ENCODE results near the gene GNAQ. TPM values are rescaled to one million over a fixed set of nuclear protein-coding genes. Genes with fewer than 3 reads are reported as not detected.

Gene GNAQ
- total RNA-seq, 1 donor from 2014 or later: 97.5 TPM

DNA sequence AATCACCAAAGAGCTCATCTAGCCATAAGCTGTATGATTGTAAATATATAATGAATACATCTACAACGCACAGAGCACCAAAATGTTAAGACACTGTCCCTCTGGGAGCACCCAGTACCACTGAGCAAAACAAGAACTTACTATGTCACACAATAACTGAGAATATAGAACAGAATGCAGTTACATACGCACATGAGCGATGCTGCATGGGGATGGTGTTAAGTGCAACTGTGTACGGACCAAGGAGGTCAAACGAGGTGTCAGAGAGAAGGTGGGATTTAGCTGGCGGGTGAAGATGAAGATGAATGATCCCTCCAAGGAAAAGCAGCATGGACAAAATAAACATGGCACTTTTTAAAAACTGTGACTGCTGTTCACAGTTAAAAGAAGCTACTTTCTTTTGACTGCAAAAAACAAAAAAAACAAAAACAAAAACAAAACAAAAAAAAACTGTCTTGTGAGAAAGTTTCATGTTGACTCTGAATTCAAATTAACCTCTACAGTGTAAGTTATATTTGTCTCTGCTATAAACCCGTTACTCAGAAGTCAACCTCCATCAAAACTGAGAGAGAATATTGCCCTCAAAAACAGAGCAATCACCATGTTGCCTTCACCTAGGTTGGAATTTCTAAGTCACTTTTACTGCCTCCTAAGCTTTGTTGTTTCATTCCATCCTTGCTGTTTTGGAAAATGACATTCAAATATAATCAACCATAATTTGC is 213.9 kb downstream of the GNAQ start:
- ATAC-seq (no peak), DNase-seq (ENCODE audit: low spot score) (no peak)
- intact Hi-C loops (cut with DNase I): no loop called here

DNA sequence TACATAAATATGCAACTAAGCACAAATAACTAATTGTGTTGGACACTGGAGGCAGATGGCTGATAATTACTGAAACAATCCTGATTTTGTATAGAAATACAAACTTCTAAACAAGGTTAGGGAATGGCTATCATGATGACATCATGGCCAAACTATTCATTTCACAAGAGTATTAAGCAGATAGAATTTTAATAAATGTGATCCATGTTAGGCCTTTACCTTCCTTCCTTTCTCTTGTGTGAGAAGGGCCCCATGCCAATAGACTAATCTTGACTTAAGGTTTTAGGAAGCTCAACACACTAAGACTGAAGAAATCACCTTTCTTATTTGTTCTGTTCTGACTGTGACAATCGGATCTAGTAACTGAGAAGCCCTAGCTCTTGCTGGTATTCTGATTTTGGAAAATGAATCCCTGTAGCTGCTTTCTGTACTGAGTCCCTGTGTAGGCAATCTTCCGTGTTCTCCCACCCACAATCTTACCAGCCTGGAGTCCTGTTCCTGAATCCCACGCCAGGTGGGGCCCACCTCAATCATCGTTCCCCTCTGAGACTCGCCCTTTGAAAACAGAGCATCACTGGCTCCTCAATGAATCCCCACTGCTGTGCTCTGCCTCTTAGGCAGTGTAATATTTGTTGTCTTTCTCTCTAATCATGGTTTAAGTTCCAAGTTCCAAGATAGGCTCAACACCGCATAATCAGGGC is 214.8 kb downstream of the GNAQ start:
- DNase-seq (ENCODE audit: low spot score): no peak
- ATAC-seq: no peak
- intact Hi-C loops (cut with DNase I): no loop called here

DNA sequence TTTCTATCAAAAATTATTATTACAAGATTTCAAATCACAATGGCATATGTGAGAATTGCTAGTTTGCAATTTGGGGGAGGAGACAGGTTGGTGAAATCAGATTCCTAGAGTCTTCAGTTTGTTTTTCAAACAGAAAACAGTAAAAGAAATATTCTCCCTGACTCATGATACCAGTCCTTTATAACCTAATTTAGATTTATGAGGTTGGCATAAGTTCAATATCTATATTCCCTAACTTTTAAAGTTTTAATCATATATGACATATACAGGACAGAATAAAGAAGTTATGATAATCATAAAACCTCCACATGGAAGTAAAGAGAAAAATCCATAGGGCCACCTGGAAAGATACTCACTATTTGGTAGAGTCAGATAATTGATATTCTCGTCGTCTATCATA is 216.4 kb downstream of the GNAQ start:
- intact Hi-C loops (cut with DNase I): no loop called here
- DNase-seq (ENCODE audit: low spot score) (no peak), ATAC-seq (no peak)

DNA sequence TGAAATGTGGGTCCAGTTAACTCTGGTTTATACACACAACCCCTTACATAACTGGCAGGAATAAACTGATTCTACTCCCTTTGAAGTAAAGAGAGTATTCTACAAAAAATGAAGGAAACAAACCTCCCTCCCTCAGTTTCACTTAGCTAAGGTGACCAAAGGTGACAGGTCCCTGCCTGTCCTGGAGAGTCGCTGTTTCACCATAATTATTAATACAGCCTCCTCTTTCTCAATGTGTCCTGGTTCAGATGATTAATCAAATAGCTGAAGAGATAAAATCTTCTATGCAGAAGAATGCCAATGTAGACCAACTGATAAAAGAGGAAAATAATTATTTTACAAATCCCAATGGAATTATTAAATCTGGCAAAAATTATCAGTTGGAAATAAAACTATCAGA is 219.8 kb downstream of the GNAQ start:
- intact Hi-C loops (cut with DNase I): no loop called here
- DNase-seq (ENCODE audit: low spot score): no peak
- no peak for ATAC-seq

DNA sequence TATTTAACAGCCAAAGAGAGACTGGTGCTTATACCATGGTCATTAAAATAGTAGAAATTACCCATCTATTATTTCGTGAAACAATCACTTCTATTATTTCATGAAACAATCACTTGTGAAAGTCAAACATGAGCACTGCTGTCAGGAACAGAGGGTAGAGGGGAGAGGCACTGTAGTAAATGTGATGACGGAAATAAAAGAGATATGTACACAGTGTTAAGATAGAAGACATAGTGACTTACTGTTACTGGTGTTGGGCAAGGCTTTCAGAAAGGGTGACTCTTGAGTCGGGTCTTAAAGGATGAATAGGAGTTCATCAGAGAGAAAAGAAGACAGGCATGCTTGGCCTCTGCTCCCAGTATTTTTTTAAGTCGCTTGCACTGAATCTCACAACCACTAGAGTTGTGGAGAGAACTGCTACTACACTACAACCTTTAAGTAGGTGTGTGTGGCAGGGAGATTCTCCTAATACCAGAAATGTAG is 220.9 kb downstream of the GNAQ start:
- ATAC-seq (no peak), DNase-seq (ENCODE audit: low spot score) (no peak)
- intact Hi-C loops (cut with DNase I): no loop called here

DNA sequence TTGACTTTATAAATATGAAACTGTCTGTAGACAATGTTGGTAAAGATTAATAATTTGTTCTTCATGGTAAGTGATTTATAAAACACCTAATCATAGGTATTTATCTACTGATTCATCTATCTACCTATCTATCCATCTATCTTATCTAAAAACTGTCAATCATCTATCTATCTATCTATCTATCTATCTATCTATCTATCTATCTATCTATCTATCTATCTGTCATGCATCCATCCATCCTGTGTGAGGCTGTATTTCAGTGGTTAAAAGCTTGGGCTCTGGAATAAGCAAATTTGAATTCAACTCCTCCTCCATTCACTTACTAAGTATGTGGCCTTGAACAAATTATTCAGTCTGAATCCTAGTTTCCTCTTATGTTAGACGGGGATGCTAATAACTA is 221.6 kb downstream of the GNAQ start:
- ATAC-seq (no peak), DNase-seq (ENCODE audit: low spot score) (no peak)
- intact Hi-C loops (cut with DNase I): no loop called here

DNA sequence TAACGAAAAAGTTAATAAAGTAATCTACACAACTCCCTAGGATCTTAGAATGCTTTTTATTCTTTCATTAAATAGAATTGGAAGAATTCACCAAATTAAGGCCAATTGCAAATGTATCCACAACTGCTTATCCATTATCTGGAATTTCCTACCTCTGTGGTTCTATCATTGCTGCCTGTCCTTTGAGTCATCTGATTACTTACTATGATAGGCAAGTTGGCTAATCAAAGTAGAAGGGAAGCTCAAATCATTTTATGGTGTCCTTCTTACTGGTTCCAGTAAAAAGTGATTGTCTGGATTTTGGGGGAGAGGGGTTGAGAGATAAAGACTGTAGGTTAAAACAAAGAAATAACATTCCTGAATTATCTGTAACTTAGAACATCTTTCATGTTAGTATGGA is 222.1 kb downstream of the GNAQ start:
- DNase-seq (ENCODE audit: low spot score) (no peak), ATAC-seq (no peak)
- intact Hi-C loops (cut with DNase I): no loop called here

DNA sequence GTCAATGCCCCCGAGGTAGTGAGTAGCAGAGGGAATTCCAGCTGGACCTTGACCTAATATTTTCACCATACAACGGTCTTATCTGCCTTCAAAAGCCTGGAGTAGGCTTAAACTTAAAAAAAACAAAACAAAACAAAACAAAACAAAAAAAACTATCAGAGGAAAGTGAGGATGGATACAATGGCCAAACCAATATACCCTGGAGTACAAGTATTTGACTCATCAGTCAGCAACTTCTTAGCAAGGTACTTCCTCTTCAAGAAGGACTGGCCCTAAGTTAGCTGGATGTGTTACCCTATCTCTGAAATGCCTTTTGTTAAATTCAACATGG is 222.9 kb downstream of the GNAQ start:
- ATAC-seq (no peak), DNase-seq (ENCODE audit: low spot score) (no peak)
- intact Hi-C loops (cut with DNase I): no loop called here

DNA sequence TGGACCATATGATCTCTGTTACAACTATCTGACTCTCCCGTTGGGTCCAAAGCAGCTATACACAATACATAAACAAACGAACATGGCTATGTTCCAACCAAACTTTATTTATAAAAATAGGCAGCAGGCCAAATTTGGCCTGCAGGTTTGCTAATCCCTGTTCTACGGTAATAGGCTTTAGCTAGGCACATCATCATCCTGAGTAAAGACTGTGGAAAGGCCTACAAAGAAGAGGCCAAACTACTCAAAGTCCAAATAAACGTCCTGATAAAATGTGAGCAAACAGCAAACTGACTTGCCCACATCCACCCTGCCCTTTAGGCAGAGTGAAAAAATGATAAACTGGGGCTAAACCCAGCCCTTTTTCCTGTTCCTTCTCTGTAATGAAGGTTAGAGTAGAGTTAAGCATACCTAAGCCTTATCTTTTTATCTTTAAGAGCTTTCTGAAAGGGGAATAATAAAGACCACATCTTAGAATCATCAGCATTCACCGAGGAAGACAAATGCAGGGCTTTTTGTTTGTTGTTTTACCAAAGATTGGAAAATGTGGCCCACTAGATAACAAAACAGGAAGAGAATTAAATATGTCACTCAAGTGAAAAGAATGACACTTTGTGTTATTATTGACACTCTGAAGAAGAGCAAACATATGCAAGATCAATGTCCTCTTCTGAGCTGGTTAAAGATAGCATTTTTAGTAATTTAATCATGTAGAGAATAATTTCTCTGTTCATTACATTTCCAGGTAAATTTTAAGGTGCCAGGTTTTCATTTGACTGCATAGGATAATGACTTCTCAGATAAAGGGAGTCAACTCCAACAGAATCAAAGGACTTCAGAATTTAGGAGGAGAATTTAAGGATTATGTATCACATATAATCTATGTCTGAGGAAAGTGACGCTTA is 223.5 kb downstream of the GNAQ start:
- DNase-seq (ENCODE audit: low spot score) (no peak), ATAC-seq (no peak)
- intact Hi-C loops (cut with DNase I): no loop called here

DNA sequence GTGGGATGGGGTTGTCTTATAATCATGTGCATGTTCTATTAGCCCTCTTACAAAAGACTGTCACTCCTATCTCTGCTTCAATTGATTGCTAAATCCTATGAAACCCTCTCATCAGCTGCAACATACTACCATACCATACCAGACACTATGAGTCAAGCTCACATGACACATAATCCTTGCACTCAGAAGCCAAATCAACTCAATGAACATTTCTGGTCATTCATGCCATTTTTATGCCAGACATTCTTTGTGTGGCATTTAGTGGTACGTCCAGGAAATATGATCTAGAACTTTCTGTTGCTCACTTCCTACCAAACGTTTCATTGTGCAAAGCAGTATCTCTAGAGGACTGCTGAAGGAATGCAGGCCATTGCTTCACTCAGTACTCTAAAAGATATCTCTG is 224.3 kb downstream of the GNAQ start:
- DNase-seq (ENCODE audit: low spot score): no peak
- intact Hi-C loops (cut with DNase I): no loop called here
- peak; percentile 71 for ATAC-seq

DNA sequence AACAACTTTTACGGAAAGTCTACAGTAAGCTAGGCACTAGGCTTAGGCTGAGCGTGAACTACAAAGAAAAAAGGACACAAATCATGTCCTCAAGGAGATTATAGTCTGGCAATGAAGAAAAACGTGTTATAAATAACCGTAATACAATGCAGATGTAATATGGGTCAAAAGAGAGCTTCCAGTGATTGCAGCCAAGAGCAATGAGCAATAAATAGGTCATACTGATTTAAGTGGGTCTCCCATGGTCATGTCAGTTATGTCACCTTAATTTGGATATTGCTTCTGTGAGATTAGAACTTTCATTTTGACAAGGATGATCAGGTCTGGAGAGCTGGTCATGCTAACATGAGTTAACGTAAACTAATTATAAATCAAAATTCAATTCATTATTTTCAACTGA is 224.9 kb downstream of the GNAQ start:
- DNase-seq (ENCODE audit: low spot score) (no peak), ATAC-seq (no peak)
- intact Hi-C loops (cut with DNase I): no loop called here

DNA sequence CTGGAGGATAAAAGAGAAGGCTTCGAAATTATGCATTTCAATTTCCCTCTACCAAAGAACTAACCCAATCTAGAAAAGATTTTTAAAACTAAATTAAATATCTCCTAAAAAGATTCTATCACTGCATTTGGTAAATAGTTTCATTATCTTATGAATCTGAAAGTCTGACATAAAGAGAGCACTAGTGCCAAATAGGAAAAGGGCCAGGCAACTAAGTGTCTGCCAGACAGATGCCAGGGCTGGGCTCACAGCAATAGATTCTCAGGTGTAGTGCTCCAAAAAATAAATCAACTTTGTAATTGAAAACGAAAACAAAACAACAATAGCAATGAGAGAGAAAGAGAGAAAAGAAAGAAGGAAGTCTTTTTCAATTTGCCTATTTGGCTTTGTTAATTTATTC is 225.8 kb downstream of the GNAQ start:
- DNase-seq (ENCODE audit: low spot score) (no peak), ATAC-seq (no peak)
- intact Hi-C loops (cut with DNase I): no loop called here

DNA sequence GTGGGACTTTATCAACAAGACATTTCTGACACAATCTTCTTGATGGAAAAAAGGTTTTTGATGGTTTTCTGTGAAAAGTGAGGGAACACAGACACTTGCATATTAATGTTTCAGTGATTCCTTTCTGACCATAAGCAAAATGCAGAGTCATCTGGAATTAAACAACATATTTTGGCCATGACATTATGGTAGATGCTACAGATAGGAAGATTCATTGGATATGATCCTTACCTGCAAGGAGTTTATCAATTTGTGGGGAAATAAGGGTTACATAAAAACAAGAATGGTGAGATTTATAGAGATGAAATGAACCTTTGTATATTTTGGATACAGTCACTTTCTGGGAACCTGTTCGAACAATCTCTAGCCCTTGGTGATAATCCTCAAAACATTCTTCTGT is 228.2 kb downstream of the GNAQ start:
- intact Hi-C loops (cut with DNase I): no loop called here
- ATAC-seq (no peak), DNase-seq (ENCODE audit: low spot score) (no peak)

DNA sequence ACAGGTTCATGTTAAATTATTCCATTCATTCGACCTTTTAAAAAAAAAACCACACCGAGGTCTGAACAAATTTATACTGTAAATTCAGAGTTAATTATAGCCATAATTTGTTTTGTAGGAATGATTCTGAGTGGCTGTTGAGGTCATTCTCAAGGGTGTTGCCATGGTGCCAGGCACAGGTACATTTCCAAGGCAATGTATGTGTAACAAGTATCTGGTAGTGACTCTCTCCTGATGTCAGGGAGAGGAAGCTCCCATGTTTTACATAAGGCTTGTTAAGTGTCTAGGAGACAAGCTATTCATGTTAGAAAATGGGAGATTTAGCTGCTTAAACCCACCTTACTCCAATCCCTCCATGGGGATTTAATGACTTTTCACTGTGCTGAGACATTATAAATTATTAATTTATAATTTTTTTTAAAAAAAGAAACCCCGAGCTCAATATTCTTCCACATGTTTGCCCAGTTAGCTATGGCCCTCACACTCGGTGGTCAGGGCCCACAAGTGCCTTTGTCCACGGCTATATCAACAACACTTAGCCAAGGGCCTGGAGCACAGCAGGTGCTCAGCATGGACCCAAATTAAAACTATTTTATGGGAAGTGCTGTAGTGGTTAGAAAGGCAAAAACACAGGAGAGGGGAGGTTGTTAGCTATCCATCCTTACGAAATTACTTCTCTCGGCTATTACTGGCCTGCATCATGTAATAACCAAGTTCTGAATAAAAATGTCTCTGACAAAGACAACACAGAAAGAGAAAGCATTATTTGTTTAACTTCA is 228.9 kb downstream of the GNAQ start:
- intact Hi-C loops (cut with DNase I): no loop called here
- no peak for ATAC-seq
- no peak for DNase-seq (ENCODE audit: low spot score)

DNA sequence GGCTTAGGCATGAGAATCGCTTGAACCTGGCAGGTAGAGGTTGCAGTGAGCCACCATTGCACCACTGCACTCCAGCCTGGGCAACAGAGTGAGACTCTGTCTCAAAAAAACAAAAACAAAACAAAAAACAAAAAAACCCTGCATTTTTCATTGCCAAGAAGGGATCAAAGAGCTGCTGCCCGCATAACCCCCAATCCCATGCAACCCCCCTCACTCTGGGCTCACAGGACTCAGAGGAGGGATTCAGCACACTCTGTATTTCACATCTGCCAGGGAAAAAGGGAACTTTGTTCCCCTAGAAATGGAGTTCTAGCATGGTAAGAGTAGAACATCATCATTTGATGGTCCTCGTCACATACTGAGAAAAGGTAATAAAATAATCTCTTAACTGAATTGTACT is 229.5 kb downstream of the GNAQ start:
- DNase-seq (ENCODE audit: low spot score): no peak
- ATAC-seq: no peak
- intact Hi-C loops (cut with DNase I): no loop called here

DNA sequence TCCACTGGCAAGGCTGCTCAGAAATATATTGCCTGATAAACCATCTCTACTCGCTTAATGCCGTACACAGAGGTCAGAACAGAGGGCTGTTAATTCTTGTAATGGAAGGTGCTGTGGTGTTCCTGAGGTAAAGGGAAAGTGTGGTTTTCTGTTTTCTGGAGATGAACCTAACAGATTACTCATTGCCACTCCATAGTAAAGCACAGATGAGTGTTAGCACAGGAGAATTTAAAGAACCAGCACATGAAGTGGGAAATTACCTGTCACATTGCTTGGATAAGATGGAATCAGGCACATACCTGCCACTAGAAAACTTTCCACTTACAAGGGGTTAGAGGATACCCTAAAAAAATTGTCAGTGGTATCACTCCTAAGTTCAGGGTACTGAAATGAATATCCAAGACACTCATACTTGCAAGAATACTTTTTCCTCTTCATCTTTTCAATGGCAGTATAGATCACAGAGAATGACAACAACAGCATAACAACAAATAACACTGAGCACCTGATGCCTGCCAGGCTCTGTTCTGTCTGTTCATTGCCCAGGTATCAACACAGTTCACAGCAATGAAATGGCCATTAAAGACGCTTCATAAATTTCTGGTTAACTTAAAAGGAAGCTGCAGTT is 230.6 kb downstream of the GNAQ start:
- intact Hi-C loops (cut with DNase I): no loop called here
- ATAC-seq (no peak), DNase-seq (ENCODE audit: low spot score) (no peak)

DNA sequence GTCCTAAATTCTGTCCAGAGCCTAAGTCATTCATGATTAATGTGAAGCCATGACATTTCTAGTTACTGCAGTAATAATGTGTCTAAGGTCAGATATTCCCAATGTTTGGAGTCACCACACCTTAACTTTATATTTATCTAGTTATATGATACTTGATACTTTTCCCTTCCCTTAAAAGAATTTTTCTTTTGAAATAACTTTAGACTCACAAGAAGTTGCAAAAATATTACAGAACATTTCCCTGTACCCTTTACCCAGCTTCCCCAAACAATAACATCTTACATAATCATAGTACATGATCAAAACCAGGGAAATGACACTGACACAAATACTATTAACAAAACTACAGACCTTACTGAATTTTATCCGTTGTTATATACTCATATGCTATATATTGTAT is 233.5 kb downstream of the GNAQ start:
- ATAC-seq (no peak), DNase-seq (ENCODE audit: low spot score) (no peak)
- intact Hi-C loops (cut with DNase I): no loop called here

DNA sequence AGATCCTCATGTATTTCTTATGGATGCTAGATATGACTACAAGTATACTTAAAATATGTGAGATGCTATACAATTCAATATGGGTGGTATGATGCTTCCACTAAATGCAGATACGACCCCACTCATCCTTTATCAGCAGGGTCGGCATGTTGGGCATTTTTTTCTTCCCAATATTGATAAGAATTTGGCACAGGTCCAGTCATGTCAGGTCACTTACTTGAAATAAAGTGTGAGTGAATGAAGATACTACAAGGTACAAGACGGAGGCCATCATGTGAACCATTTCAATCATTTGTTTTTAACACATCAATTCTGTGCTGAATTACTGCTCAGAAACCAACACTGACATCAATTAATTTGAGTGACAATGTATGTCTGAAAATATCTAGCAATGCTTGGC is 236.6 kb downstream of the GNAQ start:
- intact Hi-C loops (cut with DNase I): no loop called here
- DNase-seq (ENCODE audit: low spot score): no peak
- ATAC-seq: no peak

DNA sequence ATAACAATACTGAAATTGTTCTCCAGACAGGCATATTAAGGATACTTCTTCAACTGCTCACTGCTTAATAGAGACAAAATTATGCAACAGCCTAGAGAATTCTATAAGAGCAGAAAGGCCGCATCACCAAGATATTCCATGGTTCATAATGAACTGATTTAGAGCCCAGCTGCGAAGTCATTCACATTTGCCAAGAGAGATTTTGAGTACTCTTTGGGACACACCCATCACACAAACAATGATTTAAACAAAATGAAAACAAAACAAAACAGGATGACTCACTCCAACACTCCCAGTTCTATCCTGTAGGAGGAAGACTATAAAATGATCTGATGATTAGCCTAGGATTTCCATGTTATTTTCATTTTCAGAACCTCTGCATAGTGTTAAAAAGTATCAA is 237.8 kb downstream of the GNAQ start:
- intact Hi-C loops (cut with DNase I): no loop called here
- DNase-seq (ENCODE audit: low spot score) (no peak), ATAC-seq (peak; percentile 34)
